AG09319 (cell line): ENCODE results near the gene CCDC27.

Source experiments
- DNase-seq: peaks from one replicate; pipeline ENCODE4 v3.0.0-alpha.2; 2010; ENCODE audit warnings: low read depth; ENCODE audit errors: extremely low read depth
- CTCF ChIP-seq: IDR thresholded peaks from 2 replicates; pipeline ENCODE4 v1.5.1; 2011; ENCODE audit warnings: low read depth, mild to moderate bottlenecking, inconsistent platforms, low read length, moderate library complexity

Gene CCDC27

DNA sequence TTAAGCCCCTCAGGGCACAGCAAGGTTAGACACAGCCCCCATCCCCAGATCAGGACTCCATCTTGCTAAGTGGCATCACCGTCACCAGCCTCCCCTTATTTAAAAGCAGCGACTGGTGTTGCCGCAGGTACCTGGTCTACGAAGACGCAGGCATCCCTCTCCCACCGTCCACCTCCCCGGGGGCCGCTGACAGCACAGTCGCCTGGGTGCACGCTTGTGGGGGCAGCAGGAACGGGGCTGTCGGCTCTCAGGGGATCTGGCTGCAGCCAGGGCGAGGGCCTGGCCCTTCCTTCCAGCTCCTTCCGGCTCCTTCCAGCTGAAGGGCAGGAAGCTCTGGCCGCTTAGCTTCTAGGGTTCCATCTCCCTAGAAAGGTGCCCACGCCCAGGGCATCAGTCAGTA is 17.6 kb upstream of the CCDC27 start:
- no peak for TF ChIP-seq CTCF
- no peak for DNase-seq

DNA sequence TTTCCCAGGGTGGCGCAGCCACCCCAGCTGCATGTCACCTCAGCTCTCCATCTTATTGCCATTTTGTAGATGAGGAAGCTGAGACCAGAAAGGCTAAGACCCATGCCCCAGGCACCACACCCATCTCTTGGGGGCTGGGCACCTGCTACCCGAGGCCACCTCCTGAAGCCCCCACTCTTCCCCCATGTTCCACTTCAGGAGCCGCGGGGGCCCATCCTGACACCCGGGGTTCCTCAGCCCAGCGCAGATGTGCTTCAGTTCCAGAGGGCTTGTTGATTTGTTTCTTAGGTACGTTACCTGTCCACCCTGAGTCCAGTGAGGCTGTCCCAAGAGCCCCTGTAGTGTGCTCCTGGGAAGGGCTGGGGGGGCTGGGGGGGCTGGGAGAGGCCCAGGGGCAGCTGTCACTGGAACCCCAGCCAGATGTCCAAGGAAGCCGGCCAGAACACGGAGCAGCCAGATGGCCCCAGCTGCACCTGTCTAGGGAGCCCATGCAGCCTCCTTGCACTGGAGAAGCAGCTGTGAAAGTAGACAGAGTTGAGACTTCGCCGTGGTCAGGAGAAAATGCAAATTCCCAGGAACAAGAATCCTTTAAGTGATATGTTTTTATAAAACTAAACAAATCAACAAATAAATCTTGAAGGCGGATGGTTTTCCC is 17.1 kb upstream of the CCDC27 start:
- no peak for DNase-seq
- TF ChIP-seq CTCF, result no peak

- DNase-seq, result no peak
- TF ChIP-seq CTCF, result no peak
Measured at GRCh38 chr1:3735688-3736087, 16.6 kb upstream of the CCDC27 start.

DNA sequence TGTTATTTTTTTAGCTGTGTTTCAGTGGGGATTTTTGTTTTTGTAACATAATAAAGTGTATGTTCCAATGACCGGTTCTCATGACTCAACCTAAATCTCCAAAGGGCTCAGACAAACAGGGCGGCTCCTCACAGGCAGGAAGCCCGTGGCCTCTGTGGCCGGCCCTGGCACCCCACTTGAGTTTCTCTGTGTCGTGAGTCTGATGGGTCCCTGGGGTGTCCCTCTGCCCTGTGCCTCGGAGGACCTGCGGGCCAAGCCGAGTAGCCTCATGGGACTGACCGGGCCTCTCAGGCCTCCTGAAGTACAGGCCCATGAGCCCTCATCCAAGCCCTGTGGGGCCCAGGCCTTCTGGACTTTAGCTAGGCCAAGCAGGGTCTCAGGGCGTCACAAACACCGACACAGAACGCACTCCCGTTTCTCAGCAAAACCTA is 16.1 kb upstream of the CCDC27 start:
- no peak for DNase-seq
- no peak for TF ChIP-seq CTCF

DNA sequence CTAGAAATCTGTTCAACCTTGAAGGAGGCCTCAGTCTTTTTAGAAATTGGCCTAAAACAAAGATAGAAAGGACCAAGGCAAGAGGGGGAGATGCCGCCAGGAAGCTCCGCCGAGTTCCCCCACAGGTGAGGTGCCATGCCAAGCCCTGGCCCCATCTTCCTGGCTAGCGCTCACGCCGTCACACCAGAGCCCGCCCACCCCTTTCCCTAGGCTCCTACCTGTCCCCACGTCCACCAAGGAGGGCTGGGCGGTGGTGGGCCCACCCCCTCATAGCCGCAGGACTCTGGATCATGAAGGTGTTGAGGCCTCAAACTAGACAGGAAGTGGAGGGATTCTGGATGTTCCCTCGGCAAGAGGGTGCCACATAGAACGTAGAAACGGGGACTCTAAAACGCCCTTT is 15.5 kb upstream of the CCDC27 start:
- no peak for TF ChIP-seq CTCF
- no peak for DNase-seq

- TF ChIP-seq CTCF, result no peak
- no peak for DNase-seq
Measured at GRCh38 chr1:3738943-3739342, 13.3 kb upstream of the CCDC27 start.

DNA sequence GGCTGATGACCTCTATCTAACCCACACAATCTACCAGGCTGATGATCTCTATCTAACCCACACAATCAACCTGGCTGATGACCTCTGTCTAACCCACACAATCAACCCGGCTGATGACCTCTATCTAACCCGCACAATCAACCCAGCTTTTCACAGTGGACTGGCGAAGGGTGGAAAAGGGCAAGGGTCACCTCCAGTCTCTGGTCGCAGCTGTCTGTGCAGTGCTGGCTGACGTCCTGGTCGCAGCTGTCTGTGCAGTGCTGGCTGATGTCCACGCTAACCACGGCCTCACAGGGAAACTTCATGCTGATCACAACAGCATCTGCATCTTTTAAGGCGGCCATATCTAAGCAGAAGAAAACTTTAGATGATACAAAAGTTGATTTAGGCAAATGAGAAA is 12.2 kb upstream of the CCDC27 start:
- no peak for DNase-seq
- TF ChIP-seq CTCF, result no peak
